Ovary (tissue), 3 donors: ENCODE data around the gene SAFB2.

ENCODE experiments used
- POLR2A ChIP-seq: fragments of 450-650 bp; IDR thresholded peaks from one replicate; pipeline ENCODE4 v1.6.1; 2017; ENCODE audit warnings: antibody characterized with exemption, mild to moderate bottlenecking, moderate library complexity
- TF ChIP-seq, protein P1 (sequence below), 3 donors: fragments of 450-650 bp in 2 of 3; fragments of 200-600 bp in 1 of 3; IDR thresholded peaks; one replicate each; pipeline versions ENCODE4 v1.5.1 to v1.8.0; 2016 to 2022; ENCODE audit warnings: antibody characterized with exemption in 3 of 3, mild to moderate bottlenecking in 1 of 3
- donor health status: DM: no; HTN: no; CAD: no.

DNA sequence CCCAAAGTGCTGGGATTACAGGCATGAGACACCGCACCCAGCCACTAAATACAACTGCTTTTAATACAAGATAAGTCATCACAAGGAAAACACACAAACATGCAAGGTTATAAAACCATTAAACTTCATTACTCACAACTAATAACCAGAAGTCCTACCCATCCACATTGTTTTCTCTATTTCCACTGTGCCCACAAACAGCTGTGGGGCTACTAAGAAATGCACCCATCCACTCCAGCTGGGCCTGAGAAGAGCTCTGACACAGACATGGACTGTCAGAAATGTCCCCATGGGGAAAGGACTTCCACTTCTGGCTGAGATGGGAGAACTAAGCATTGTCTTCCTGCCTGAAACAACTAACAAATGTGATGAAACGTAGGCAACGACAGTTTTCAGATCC is 17.2 kb downstream of the SAFB2 start:
- TF ChIP-seq POLR2A, result no peak
- TF ChIP-seq, protein P1, sequence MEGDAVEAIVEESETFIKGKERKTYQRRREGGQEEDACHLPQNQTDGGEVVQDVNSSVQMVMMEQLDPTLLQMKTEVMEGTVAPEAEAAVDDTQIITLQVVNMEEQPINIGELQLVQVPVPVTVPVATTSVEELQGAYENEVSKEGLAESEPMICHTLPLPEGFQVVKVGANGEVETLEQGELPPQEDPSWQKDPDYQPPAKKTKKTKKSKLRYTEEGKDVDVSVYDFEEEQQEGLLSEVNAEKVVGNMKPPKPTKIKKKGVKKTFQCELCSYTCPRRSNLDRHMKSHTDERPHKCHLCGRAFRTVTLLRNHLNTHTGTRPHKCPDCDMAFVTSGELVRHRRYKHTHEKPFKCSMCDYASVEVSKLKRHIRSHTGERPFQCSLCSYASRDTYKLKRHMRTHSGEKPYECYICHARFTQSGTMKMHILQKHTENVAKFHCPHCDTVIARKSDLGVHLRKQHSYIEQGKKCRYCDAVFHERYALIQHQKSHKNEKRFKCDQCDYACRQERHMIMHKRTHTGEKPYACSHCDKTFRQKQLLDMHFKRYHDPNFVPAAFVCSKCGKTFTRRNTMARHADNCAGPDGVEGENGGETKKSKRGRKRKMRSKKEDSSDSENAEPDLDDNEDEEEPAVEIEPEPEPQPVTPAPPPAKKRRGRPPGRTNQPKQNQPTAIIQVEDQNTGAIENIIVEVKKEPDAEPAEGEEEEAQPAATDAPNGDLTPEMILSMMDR (IDR thresholded peaks at IDR 0.05), result no peak
